Effector memory CD4-positive, alpha-beta T cell (primary cell): ENCODE measurements around the gene PDE7B.

Experiments used
- DNase-seq, 3 donors: peaks; one replicate each; pipeline ENCODE4 v3.0.0-alpha.2; 2020
- H3K27ac ChIP-seq: 2 replicates; pipeline ENCODE4 v1.7.0; 2013; ENCODE audit warnings: mild to moderate bottlenecking, low read length, moderate library complexity; ENCODE audit not compliant: insufficient read depth, poor library complexity, severe bottlenecking
- H3K27me3 ChIP-seq: replicated peaks from 2 replicates; pipeline ENCODE4 v1.7.0; 2013; ENCODE audit warnings: mild to moderate bottlenecking, low read length; ENCODE audit not compliant: insufficient read depth, control insufficient read depth, poor library complexity, severe bottlenecking
- H3K36me3 ChIP-seq: 2 replicates; pipeline ENCODE4 v1.7.0; 2013; ENCODE audit warnings: mild to moderate bottlenecking, low read length, moderate library complexity; ENCODE audit not compliant: control insufficient read depth, insufficient read depth
- H3K4me1 ChIP-seq: 2 replicates; pipeline ENCODE4 v1.7.0; 2013; ENCODE audit warnings: low read length, mild to moderate bottlenecking; ENCODE audit not compliant: control insufficient read depth, insufficient read depth, poor library complexity, severe bottlenecking
- H3K4me3 ChIP-seq: 2 replicates; pipeline ENCODE4 v1.7.0; 2013; ENCODE audit warnings: low read length, low read depth, mild to moderate bottlenecking; ENCODE audit not compliant: insufficient read depth, poor library complexity, severe bottlenecking
- H3K9me3 ChIP-seq: 2 replicates; pipeline ENCODE4 v1.7.0; 2013; ENCODE audit warnings: mild to moderate bottlenecking, low read length, moderate library complexity; ENCODE audit not compliant: control insufficient read depth

The PDE7B gene

GRCh38 chr6:136039185-136039584, 187.7 kb downstream of the PDE7B start:
- Histone ChIP-seq H3K27me3 (no peaks in the 10 kb centered on the region), H3K4me3 (no peak overlapping the region), H3K27ac (no peak overlapping the region), H3K9me3 (no peaks in the 10 kb centered on the region), H3K36me3 (no peaks in the 10 kb centered on the region), H3K4me1 (no peaks in the 10 kb centered on the region)
- DNase-seq = no peak

GRCh38 chr6:136050475-136050874, 199.0 kb downstream of the PDE7B start:
- Histone ChIP-seq H3K27ac (no peak overlapping the region), H3K27me3 (no peaks in the 10 kb centered on the region), H3K4me1 (no peaks in the 10 kb centered on the region), H3K36me3 (no peaks in the 10 kb centered on the region), H3K4me3 (no peak overlapping the region), H3K9me3 (no peaks in the 10 kb centered on the region)
- DNase-seq = no peak

GRCh38 chr6:136051140-136051775, 199.8 kb downstream of the PDE7B start:
- no peaks in the 10 kb centered on the region for H3K27me3 ChIP-seq
- H3K27ac ChIP-seq = no peak overlapping the region
- DNase-seq = peak in 1 of 3 donors; percentile 5

GRCh38 chr6:136052031-136052430, 200.5 kb downstream of the PDE7B start:
- no peaks in the 10 kb centered on the region for H3K36me3 ChIP-seq
- H3K27ac ChIP-seq = no peak overlapping the region
- DNase-seq = no peak
- no peak overlapping the region for H3K4me3 ChIP-seq
- no peaks in the 10 kb centered on the region for H3K27me3 ChIP-seq
- H3K4me1 ChIP-seq = no peaks in the 10 kb centered on the region
- no peaks in the 10 kb centered on the region for H3K9me3 ChIP-seq

More at GRCh38 chr6:136051140-136051775, 199.8 kb downstream of the PDE7B start:
- H3K36me3 ChIP-seq = no peaks in the 10 kb centered on the region
- H3K4me1 ChIP-seq = no peaks in the 10 kb centered on the region
- H3K9me3 ChIP-seq = no peaks in the 10 kb centered on the region
- H3K4me3 ChIP-seq = no peak overlapping the region

GRCh38 chr6:136058852-136059251, 207.4 kb downstream of the PDE7B start:
- H3K9me3 ChIP-seq = no peaks in the 10 kb centered on the region
- no peak for DNase-seq
- H3K4me3 ChIP-seq = no peak overlapping the region
- no peaks in the 10 kb centered on the region for H3K36me3 ChIP-seq
- no peaks in the 10 kb centered on the region for H3K4me1 ChIP-seq
- no peaks in the 10 kb centered on the region for H3K27me3 ChIP-seq
- no peak overlapping the region for H3K27ac ChIP-seq

- no peaks in the 10 kb centered on the region for H3K27me3 ChIP-seq
- no peak overlapping the region for H3K4me3 ChIP-seq
- no peaks in the 10 kb centered on the region for H3K36me3 ChIP-seq
- H3K27ac ChIP-seq = no peak overlapping the region
- H3K4me1 ChIP-seq = no peaks in the 10 kb centered on the region
- DNase-seq = no peak
- no peaks in the 10 kb centered on the region for H3K9me3 ChIP-seq
Measured at GRCh38 chr6:136059308-136059707, 207.8 kb downstream of the PDE7B start.

GRCh38 chr6:136060052-136060451, 208.6 kb downstream of the PDE7B start:
- no peaks in the 10 kb centered on the region for H3K4me1 ChIP-seq
- H3K9me3 ChIP-seq = no peaks in the 10 kb centered on the region
- no peaks in the 10 kb centered on the region for H3K27me3 ChIP-seq
- no peak overlapping the region for H3K4me3 ChIP-seq
- H3K36me3 ChIP-seq = no peaks in the 10 kb centered on the region
- no peak overlapping the region for H3K27ac ChIP-seq
- no peak for DNase-seq

- H3K27ac ChIP-seq = no peak overlapping the region
- DNase-seq = no peak
- H3K4me1 ChIP-seq = no peaks in the 10 kb centered on the region
- no peaks in the 10 kb centered on the region for H3K27me3 ChIP-seq
- no peak overlapping the region for H3K4me3 ChIP-seq
- no peaks in the 10 kb centered on the region for H3K9me3 ChIP-seq
- no peaks in the 10 kb centered on the region for H3K36me3 ChIP-seq
Measured at GRCh38 chr6:136060759-136061158, 209.3 kb downstream of the PDE7B start.

GRCh38 chr6:136061701-136062100, 210.2 kb downstream of the PDE7B start:
- Histone ChIP-seq H3K36me3 (no peaks in the 10 kb centered on the region), H3K4me3 (no peak overlapping the region), H3K27me3 (no peaks in the 10 kb centered on the region), H3K27ac (no peak overlapping the region), H3K4me1 (no peaks in the 10 kb centered on the region), H3K9me3 (no peaks in the 10 kb centered on the region)
- no peak for DNase-seq

GRCh38 chr6:136063096-136063495, 211.6 kb downstream of the PDE7B start:
- H3K36me3 ChIP-seq = no peaks in the 10 kb centered on the region
- no peak overlapping the region for H3K4me3 ChIP-seq
- H3K27me3 ChIP-seq = no peaks in the 10 kb centered on the region
- no peak for DNase-seq
- no peaks in the 10 kb centered on the region for H3K9me3 ChIP-seq
- H3K27ac ChIP-seq = no peak overlapping the region
- H3K4me1 ChIP-seq = no peaks in the 10 kb centered on the region
